IPS-18a (cell line): Measurements from ENCODE around the gene TMEM87A.
"Not testable (repeated sequence)": the region's sequence is repeated elsewhere in the genome, so short reads cannot be mapped to it uniquely, and the experiment has no call there.

Experiments used
- H3K27ac ChIP-seq: one replicate; pipeline ENCODE4 v1.5.1; 2013; ENCODE audit warnings: low read length
- H3K27me3 ChIP-seq: one replicate; pipeline ENCODE4 v1.6.1; 2013; ENCODE audit warnings: mild to moderate bottlenecking, low read length; ENCODE audit not compliant: control insufficient read depth, insufficient read depth
- H3K36me3 ChIP-seq: one replicate; pipeline ENCODE4 v1.6.1; 2013; ENCODE audit warnings: low read depth, low read length; ENCODE audit not compliant: control insufficient read depth
- H3K4me1 ChIP-seq: one replicate; pipeline ENCODE4 v1.6.1; 2013; ENCODE audit warnings: low read depth, low read length; ENCODE audit not compliant: control insufficient read depth
- H3K4me3 ChIP-seq: one replicate; pipeline ENCODE4 v1.5.1; 2013; ENCODE audit warnings: low read length
- H3K9ac ChIP-seq: one replicate; pipeline ENCODE4 v1.6.1; 2013; ENCODE audit warnings: mild to moderate bottlenecking, low read length, moderate library complexity
- H3K9me3 ChIP-seq: one replicate; pipeline ENCODE4 v1.6.1; 2013; ENCODE audit warnings: low read depth, low read length; ENCODE audit not compliant: control insufficient read depth

TMEM87A gene, protein sequence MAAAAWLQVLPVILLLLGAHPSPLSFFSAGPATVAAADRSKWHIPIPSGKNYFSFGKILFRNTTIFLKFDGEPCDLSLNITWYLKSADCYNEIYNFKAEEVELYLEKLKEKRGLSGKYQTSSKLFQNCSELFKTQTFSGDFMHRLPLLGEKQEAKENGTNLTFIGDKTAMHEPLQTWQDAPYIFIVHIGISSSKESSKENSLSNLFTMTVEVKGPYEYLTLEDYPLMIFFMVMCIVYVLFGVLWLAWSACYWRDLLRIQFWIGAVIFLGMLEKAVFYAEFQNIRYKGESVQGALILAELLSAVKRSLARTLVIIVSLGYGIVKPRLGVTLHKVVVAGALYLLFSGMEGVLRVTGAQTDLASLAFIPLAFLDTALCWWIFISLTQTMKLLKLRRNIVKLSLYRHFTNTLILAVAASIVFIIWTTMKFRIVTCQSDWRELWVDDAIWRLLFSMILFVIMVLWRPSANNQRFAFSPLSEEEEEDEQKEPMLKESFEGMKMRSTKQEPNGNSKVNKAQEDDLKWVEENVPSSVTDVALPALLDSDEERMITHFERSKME

DNA sequence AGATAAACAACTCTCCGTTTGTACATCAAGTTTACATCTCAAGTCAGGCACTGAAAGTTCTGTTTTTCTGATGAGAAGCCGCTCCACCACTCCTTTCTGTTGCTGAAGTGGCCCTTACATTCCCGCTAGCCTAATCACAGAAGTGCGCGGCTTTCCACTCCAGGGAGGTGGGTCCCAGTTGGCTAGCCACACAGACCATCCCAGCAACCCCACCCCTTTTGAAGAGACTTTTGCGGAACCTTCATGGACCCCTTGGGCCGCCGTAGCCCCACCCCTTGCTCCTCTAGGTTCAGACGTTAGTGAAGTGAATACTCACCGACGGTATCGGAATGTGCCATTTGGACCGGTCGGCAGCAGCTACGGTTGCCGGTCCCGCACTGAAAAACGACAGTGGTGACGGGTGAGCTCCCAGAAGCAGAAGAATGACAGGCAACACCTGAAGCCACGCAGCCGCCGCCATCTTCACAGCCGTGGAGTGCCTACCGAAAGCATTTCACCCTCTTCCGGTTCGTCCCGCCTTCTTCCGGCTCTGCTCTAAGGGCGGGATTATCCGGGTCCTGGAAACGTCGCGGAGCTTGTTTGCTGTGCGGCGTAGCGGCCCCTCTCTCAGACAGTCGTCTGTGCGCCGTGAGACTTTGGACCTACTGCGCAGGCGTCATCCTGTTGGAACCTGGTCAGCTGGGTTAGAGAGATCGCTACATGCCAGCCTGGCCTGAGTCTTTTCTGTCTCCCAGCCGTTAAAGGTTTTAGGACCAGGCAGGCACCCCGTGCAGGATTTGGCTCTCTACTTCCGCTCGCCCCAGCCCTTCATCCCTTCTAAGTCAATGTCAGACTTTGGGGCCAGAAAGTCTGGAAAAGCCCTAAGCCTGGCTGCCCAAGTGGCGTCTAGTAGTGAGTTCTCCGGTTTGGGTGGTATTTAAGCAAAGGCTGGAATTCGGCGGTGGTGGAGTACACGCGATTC is at the start of gene TMEM87A, which contains the start of gene GANC:
Gene TMEM87A (minus strand): TSS at position 495 of the 961 bp plus-strand sequence. CDS start 35 bp downstream, at position 460.
Gene GANC (plus strand): TSS at position 263 of the 961 bp plus-strand sequence. CDS start 1,281 bp downstream, outside the sequence.
- Histone ChIP-seq H3K36me3 (no peaks in the 10 kb centered on the region), H3K4me1 (peaks cover 12% of the 10 kb centered on the region), H3K27me3 (no peaks in the 10 kb centered on the region), H3K27ac (peak within 1 kb of the TSS; percentile 65), H3K9ac (peak within 1 kb of the TSS; percentile 79), H3K4me3 (peak within 1 kb of the TSS; percentile 97), H3K9me3 (no peaks in the 10 kb centered on the region)

DNA sequence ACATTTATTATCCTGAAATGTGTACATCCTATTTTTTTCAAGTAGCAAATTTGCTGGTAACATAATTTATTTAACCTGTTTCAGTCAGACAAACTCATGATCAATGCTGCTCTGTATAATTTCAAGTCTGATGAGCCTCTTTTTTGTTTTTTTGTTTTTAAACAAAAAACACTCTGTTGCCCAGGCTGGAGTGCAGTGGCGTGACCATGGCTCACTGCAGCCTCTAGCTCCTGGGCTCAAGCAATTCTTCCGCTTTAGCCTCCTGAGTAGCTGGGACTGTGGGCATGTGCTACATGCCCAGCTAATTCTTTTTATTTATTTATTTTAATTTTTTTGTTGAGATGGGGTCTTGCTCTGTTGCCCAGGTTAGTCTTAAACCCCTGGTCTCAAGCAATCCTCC is 46.0 kb upstream of the TMEM87A start:
- no peak overlapping the region for H3K4me3 ChIP-seq
- no peaks in the 10 kb centered on the region for H3K36me3 ChIP-seq
- H3K4me1 ChIP-seq: no peaks in the 10 kb centered on the region
- H3K27me3 ChIP-seq: no peaks in the 10 kb centered on the region
- H3K27ac ChIP-seq: no peak overlapping the region
- no peak overlapping the region for H3K9ac ChIP-seq
- H3K9me3 ChIP-seq: no peaks in the 10 kb centered on the region

DNA sequence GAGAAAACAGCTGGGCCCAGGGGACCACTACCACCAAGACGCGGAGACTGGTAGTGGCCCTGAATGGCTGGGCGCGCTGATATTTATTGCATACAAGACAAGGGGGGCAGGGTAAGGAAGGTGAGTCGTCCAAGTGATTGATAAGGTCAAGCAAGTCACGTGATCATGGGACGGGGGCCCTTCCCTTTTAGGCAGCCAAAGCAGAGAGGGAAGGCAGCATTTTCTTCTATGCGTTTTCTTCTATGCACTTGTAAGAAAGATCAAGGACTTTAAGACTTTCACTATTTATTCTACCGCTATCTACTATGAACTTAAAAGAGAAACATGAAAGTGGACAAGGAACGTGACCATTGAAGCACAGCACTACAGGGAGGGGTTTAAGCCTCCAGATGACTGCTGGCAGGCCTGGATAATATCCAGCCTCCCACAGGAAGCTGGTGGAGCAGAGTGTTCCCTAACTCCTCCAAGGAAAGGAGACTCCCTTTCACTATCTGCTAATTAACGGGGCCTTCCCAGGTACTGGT is 43.1 kb upstream of the TMEM87A start:
- not testable (repeated sequence) for H3K4me1 ChIP-seq, H3K27me3 ChIP-seq, H3K4me3 ChIP-seq, H3K9ac ChIP-seq, H3K27ac ChIP-seq, H3K36me3 ChIP-seq, H3K9me3 ChIP-seq

DNA sequence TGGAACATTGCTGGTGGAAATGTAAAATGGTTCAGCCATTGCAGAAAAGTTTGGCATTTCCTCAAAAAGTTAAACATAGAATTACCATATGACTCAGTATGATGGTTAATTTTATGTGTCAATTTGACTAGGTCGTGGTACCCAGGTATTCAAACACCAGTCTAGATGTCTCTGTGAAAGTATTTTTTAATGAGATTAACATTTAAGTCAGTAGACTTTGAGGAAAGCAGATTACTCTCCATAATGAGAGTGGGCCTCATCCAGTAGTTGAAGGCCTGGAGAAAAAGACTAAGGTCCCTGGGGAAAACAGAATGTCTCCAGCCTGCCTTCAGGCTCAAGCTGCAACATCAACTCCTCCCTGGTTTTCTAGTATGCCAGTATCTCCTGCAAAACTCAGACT is 42.3 kb upstream of the TMEM87A start:
- H3K4me3 ChIP-seq: no peak overlapping the region
- H3K9ac ChIP-seq: no peak overlapping the region

DNA sequence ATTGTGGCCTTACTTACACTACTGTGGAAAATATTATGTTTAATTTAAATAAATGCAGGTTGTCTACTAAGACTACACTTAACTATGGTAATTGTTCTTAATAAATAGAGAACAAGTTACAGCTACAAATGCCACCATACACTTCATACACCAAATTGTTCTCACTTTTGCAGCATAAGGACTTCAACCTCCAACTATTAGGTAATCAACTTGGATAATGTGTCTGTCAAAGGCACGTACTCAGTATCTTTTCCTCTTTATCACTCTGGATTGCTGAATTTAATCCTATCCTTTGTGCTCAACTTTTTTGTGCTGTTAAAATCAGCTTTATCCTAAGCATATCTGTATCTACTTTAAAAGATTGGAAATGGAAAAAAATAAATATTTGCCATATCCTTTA is 41.6 kb upstream of the TMEM87A start:
- no peaks in the 10 kb centered on the region for H3K27me3 ChIP-seq
- no peak overlapping the region for H3K9ac ChIP-seq
- no peaks in the 10 kb centered on the region for H3K36me3 ChIP-seq
- H3K4me1 ChIP-seq: no peaks in the 10 kb centered on the region
- no peaks in the 10 kb centered on the region for H3K9me3 ChIP-seq
- H3K27ac ChIP-seq: no peak overlapping the region
- no peak overlapping the region for H3K4me3 ChIP-seq

More for the DNA sequence above, 42.3 kb upstream of the TMEM87A start:
- Histone ChIP-seq H3K27ac (no peak overlapping the region), H3K27me3 (no peaks in the 10 kb centered on the region), H3K9me3 (no peaks in the 10 kb centered on the region), H3K36me3 (no peaks in the 10 kb centered on the region), H3K4me1 (no peaks in the 10 kb centered on the region)

DNA sequence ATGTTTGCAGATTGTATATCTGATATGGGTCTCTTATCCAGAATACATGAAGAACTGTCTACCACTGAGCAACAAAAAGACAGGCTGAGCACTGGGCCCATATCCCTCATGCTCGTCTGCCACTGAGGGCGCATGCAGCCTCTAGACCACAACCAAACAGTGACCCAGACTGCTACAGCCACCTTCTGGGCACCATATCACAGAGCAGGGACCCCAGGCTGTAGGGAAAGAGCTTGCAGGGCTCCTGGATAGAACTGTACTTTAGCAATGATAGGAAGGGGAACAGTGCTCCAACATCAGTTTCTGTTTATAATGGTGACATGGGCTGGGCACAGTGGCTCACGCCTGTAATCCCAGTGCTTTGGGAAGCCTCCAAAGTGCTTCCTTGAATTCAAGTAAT is 40.2 kb upstream of the TMEM87A start:
- Histone ChIP-seq H3K27me3 (no peaks in the 10 kb centered on the region), H3K4me1 (no peaks in the 10 kb centered on the region), H3K27ac (no peak overlapping the region), H3K4me3 (no peak overlapping the region), H3K9me3 (no peaks in the 10 kb centered on the region), H3K9ac (no peak overlapping the region), H3K36me3 (no peaks in the 10 kb centered on the region)

DNA sequence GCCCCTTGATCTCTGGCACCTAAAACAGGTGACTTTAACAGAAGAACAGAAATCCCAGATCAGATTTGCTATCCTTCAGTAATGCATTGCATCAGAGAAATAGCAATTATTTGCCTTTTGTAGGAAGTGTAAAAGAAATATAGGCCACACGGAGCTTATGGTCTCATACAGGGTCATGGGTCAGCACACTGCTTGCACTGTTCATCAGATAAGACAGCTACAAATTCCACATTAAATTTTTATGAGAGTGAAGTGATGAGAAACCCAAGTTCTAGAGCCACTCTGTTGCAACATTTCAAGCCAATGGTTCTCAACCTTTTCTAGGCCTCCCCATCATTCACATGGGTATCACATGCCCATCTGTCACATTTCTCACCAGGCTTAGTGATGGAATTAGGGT is 33.4 kb upstream of the TMEM87A start:
- H3K27me3 ChIP-seq: no peaks in the 10 kb centered on the region
- no peaks in the 10 kb centered on the region for H3K4me1 ChIP-seq
- no peak overlapping the region for H3K27ac ChIP-seq
- H3K36me3 ChIP-seq: no peaks in the 10 kb centered on the region
- no peaks in the 10 kb centered on the region for H3K9me3 ChIP-seq
- H3K9ac ChIP-seq: no peak overlapping the region
- no peak overlapping the region for H3K4me3 ChIP-seq

DNA sequence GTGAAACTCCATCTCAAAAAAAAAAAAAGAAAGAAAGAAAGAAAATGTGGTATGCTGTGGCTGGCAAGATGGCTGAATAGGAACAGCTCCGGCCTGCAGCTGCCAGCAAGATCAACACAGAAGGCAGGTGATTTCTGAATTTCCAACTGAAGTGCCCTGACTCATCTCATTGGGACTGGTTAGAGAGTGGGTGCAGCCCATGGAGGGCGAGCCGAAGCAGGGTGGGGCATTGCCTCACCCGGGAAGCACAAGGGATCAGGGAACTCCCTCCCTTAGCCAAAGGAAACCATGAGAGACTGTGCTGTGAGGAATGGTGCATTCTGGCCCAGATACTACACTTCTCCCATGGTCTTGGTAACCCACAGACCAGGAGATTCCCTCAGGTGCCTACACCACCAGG is 27.8 kb upstream of the TMEM87A start:
- not testable (repeated sequence) for H3K9me3 ChIP-seq, H3K4me3 ChIP-seq, H3K27me3 ChIP-seq, H3K4me1 ChIP-seq, H3K36me3 ChIP-seq, H3K9ac ChIP-seq, H3K27ac ChIP-seq

DNA sequence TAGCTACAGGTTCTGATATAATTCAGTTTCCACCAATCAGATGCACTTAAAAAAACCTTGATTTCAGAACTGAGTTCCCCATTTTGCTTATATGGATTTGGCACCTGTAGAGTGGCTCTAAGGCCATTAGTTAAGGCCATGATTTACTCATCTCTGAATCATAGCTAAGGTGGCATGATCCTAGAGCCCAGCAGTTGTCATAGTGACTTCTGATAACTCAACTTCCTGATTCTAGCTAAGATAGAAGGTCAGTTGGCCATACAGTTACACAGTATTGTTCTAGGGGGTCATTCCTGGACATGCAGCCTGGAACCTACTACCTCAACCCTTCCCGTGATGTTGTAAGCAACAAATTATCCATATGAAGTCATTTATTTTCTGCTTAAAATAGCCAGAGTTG is 15.9 kb upstream of the TMEM87A start:
- peaks cover 2% of the 10 kb centered on the region for H3K36me3 ChIP-seq

DNA sequence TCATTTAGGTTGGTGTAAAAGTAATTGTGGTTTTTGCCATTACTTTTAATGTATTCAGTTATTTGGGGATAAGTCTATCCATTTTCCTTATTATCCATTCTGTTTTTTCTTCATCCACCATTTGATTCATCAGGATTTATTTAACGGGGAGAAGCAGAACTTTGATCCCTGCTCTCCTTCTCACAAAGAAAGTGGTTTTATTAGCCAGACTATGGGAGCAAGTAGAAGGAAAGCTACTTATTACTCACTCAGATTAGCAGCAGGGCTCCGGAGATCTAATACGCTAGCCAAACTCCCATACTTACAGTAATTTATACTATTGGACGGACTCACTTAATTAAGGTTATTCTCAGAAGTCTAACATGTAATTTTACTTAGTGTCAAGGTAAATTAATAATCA is 14.7 kb upstream of the TMEM87A start:
- Histone ChIP-seq H3K27me3 (no peaks in the 10 kb centered on the region), H3K4me3 (no peak overlapping the region), H3K9me3 (no peaks in the 10 kb centered on the region), H3K36me3 (peaks cover 2% of the 10 kb centered on the region), H3K27ac (no peak overlapping the region), H3K4me1 (no peaks in the 10 kb centered on the region), H3K9ac (no peak overlapping the region)

More for the DNA sequence above, 15.9 kb upstream of the TMEM87A start:
- H3K9ac ChIP-seq: no peak overlapping the region
- H3K4me3 ChIP-seq: no peak overlapping the region
- H3K27ac ChIP-seq: no peak overlapping the region
- H3K4me1 ChIP-seq: no peaks in the 10 kb centered on the region
- no peaks in the 10 kb centered on the region for H3K9me3 ChIP-seq
- H3K27me3 ChIP-seq: no peaks in the 10 kb centered on the region

DNA sequence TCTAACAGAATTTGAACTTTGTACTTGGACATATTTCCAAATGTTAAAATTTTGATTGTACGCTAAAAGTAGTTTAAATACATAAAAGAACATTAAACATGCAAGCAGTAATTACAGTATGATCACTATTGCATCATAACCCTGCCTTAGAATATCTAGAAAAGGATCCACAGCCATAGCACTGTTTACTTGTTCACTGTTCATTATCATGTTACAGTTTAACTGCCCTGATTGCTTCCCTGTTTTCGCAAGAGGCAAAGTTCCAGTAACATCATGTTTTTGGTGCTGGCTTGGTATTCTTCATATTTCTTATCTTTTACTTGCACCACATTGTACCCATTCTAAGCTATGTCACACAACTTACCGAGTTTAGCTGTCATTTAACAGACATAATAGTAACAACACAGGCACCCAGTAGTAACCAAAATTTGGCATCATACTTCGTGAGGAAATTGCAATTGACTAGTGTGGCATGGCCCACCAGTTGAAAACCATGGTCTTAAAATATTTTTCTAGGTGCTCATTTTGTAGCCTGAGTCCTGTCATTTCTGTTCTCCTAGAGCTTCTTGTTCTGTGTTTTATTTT is 13.3 kb upstream of the TMEM87A start:
- no peaks in the 10 kb centered on the region for H3K27me3 ChIP-seq
- no peak overlapping the region for H3K4me3 ChIP-seq
- H3K4me1 ChIP-seq: no peaks in the 10 kb centered on the region
- H3K9me3 ChIP-seq: no peaks in the 10 kb centered on the region
- no peaks in the 10 kb centered on the region for H3K36me3 ChIP-seq
- H3K9ac ChIP-seq: no peak overlapping the region
- no peak overlapping the region for H3K27ac ChIP-seq
